HG03135 (cell line): ENCODE results near the gene H2BK1.

ENCODE experiments used
- ATAC-seq: cut with Tn5 transposase; IDR thresholded peaks from one replicate; pipeline ENCODE4 v1.9.1; 2021; ENCODE audit warnings: mild to moderate bottlenecking, moderate library complexity; ENCODE audit not compliant: unreplicated experiment

Gene H2BK1

GRCh38 chr7:151245360-151246101 lies 35.2 kb upstream of the H2BK1 start:
- ATAC-seq: no peak

GRCh38 chr7:151244841-151245346 lies 34.6 kb upstream of the H2BK1 start:
- no peak for ATAC-seq

- ATAC-seq: no peak
Observed at GRCh38 chr7:151244196-151244840, 34.0 kb upstream of the H2BK1 start.

- no peak for ATAC-seq
Observed at GRCh38 chr7:151243408-151244195, 33.3 kb upstream of the H2BK1 start.

- no peak for ATAC-seq
Observed at GRCh38 chr7:151243045-151243349, 32.7 kb upstream of the H2BK1 start.

GRCh38 chr7:151242159-151243044 lies 32.1 kb upstream of the H2BK1 start:
- no peak for ATAC-seq

GRCh38 chr7:151241755-151242096 lies 31.4 kb upstream of the H2BK1 start:
- no peak for ATAC-seq

- ATAC-seq: no peak
Observed at GRCh38 chr7:151240942-151241754, 30.9 kb upstream of the H2BK1 start.

GRCh38 chr7:151240536-151240935 lies 30.2 kb upstream of the H2BK1 start:
- ATAC-seq: no peak

GRCh38 chr7:151239837-151240459 lies 29.7 kb upstream of the H2BK1 start:
- no peak for ATAC-seq

GRCh38 chr7:151238924-151239836 lies 28.9 kb upstream of the H2BK1 start:
- ATAC-seq: no peak

GRCh38 chr7:151238190-151238810 lies 28.0 kb upstream of the H2BK1 start:
- ATAC-seq: no peak

GRCh38 chr7:151237244-151238189 lies 27.2 kb upstream of the H2BK1 start:
- ATAC-seq: no peak

- no peak for ATAC-seq
Observed at GRCh38 chr7:151236406-151236805, 26.1 kb upstream of the H2BK1 start.

- no peak for ATAC-seq
Observed at GRCh38 chr7:151235091-151235787, 25.0 kb upstream of the H2BK1 start.

- no peak for ATAC-seq
Observed at GRCh38 chr7:151233804-151234203, 23.5 kb upstream of the H2BK1 start.
